Activated CD4-positive, CD25-positive, alpha-beta regulatory T cell treated with anti-CD3 and anti-CD28 coated beads, Interleukin-2, amount 50 U/mL, for 16 hours (primary cell): Measurements from ENCODE around the gene TTC38.
A peak's percentile ranks its signal among the peaks of the same experiment; 100 is the strongest.
"Not testable (repeated sequence)": the region's sequence is repeated elsewhere in the genome, so short reads cannot be mapped to it uniquely, and the experiment has no call there.

Experiments
- DNase-seq: peaks from one replicate; pipeline ENCODE4 v3.0.0-alpha.2; 2020; ENCODE audit warnings: low read depth, low spot score

The TTC38 gene

GRCh38 chr22:46295277-46295971 lies 27.6 kb downstream of the TTC38 start:
- DNase-seq: no peak

GRCh38 chr22:46296257-46297150 lies 28.7 kb downstream of the TTC38 start, which contains the start of gene GTSE1:
Gene GTSE1, plus strand, starts transcription at chr22:46296870. Its CDS starts 531 bp downstream, at chr22:46297401.
- DNase-seq: peak; percentile 95

GRCh38 chr22:46297151-46297812 lies 29.5 kb downstream of the TTC38 start:
- no peak for DNase-seq

- DNase-seq: no peak
These were observed 31.3 kb downstream of the TTC38 start for GRCh38 chr22:46299101-46299500.

- no peak for DNase-seq
These were observed 32.7 kb downstream of the TTC38 start for GRCh38 chr22:46300491-46300890.

- no peak for DNase-seq
These were observed 35.6 kb downstream of the TTC38 start for GRCh38 chr22:46303347-46303965.

- no peak for DNase-seq
These were observed 40.6 kb downstream of the TTC38 start for GRCh38 chr22:46308283-46308988.

- DNase-seq: no peak
These were observed 41.8 kb downstream of the TTC38 start for GRCh38 chr22:46309526-46310085.

GRCh38 chr22:46312056-46312455 lies 44.2 kb downstream of the TTC38 start:
- no peak for DNase-seq

- not testable (repeated sequence) for DNase-seq
These were observed 45.0 kb downstream of the TTC38 start for GRCh38 chr22:46312848-46313247.

GRCh38 chr22:46315976-46316375 lies 48.2 kb downstream of the TTC38 start:
- no peak for DNase-seq

GRCh38 chr22:46317646-46318045 lies 49.8 kb downstream of the TTC38 start:
- DNase-seq: no peak

- no peak for DNase-seq
These were observed 50.8 kb downstream of the TTC38 start for GRCh38 chr22:46318576-46318975.

- no peak for DNase-seq
These were observed 51.5 kb downstream of the TTC38 start for GRCh38 chr22:46319319-46319718.

GRCh38 chr22:46320166-46320710 lies 52.4 kb downstream of the TTC38 start:
- no peak for DNase-seq

GRCh38 chr22:46320716-46321386 lies 53.0 kb downstream of the TTC38 start:
- DNase-seq: no peak

GRCh38 chr22:46322711-46323110 lies 54.9 kb downstream of the TTC38 start:
- DNase-seq: no peak

- no peak for DNase-seq
These were observed 55.4 kb downstream of the TTC38 start for GRCh38 chr22:46323162-46323561.

GRCh38 chr22:46326066-46326680 lies 58.4 kb downstream of the TTC38 start:
- DNase-seq: no peak
